Smooth muscle cell of the coronary artery (primary cell): ENCODE measurements around the gene VPS25. TPM values are rescaled to one million over a fixed set of nuclear protein-coding genes. Genes with fewer than 3 reads are reported as not detected.

Experiments used
- total RNA-seq: library from RNA; depleted of rRNA; stranded (reverse); fragments of >200 nt; gene quantifications from 2 replicates; pipeline ENCODE4 v1.2.3, GENCODE V29; 2014; ENCODE audit warnings: low replicate concordance

Gene VPS25
- 53.2 and 64.7 TPM in 2 replicates for total RNA-seq

GRCh38 chr17:42773290-42774035, at the start of gene VPS25:
Gene VPS25, plus strand, starts transcription at chr17:42773449. Its CDS starts 27 bp downstream, at chr17:42773476.

GRCh38 chr17:42744806-42745617, 28.2 kb upstream of the VPS25 start, which contains the start of gene EZH1:
Gene EZH1, minus strand, starts transcription at chr17:42745040. Its CDS starts 16,099 bp downstream, at chr17:42728941.

GRCh38 chr17:42760652-42761581, 12.3 kb upstream of the VPS25 start, which contains the start of gene RAMP2:
Gene RAMP2, plus strand, starts transcription at chr17:42761227. Its CDS starts 35 bp downstream, at chr17:42761262.

GRCh38 chr17:42779936-42780850, 6.9 kb downstream of the VPS25 start, which contains the start of gene WNK4:
Gene WNK4, plus strand, starts transcription at chr17:42780610. Its CDS starts 89 bp downstream, at chr17:42780699.

GRCh38 chr17:42798383-42799380, 25.4 kb downstream of the VPS25 start, which contains the start of the genes CNTD1 and COA3:
Gene CNTD1, plus strand, starts transcription at chr17:42798861. Its CDS starts 207 bp downstream, at chr17:42799068.
Gene COA3, minus strand, starts transcription at chr17:42798704. Its CDS starts 23 bp downstream, at chr17:42798681.

Other genes starting within 250 kb of the VPS25 start
- gene NAGLU, start 237.2 kb upstream of the VPS25 start, total RNA-seq: 23.8 and 24.6 TPM in 2 replicates
- gene HSD17B1, start 220.5 kb upstream of the VPS25 start, total RNA-seq: 1.8 and 8.9 TPM in 2 replicates
- 5.4 and 8.2 TPM in 2 replicates for gene COASY, start 211.3 kb upstream of the VPS25 start, total RNA-seq
- gene MLX, start 206.3 kb upstream of the VPS25 start, total RNA-seq: 33.7 and 38.0 TPM in 2 replicates
- 2.8 and 3.7 TPM in 2 replicates for gene PSMC3IP, start 195.7 kb upstream of the VPS25 start, total RNA-seq
- gene RETREG3, start 164.1 kb upstream of the VPS25 start, total RNA-seq: 56.1 and 95.8 TPM in 2 replicates
- gene TUBG1, start 163.8 kb upstream of the VPS25 start, total RNA-seq: 21.9 and 23.5 TPM in 2 replicates
- gene TUBG2, start 114.2 kb upstream of the VPS25 start, total RNA-seq: 5.4 and 6.8 TPM in 2 replicates
- 9.1 and 10.9 TPM in 2 replicates for gene PLEKHH3, start 96.5 kb upstream of the VPS25 start, total RNA-seq
- gene CCR10, start 91.6 kb upstream of the VPS25 start, total RNA-seq: 1.3 and 4.3 TPM in 2 replicates
- 24.3 and 26.6 TPM in 2 replicates for gene CNTNAP1, start 90.9 kb upstream of the VPS25 start, total RNA-seq
- gene EZH1, start 28.4 kb upstream of the VPS25 start, total RNA-seq: 6.7 and 31.2 TPM in 2 replicates
- gene RAMP2, start 12.2 kb upstream of the VPS25 start, total RNA-seq: 0.30 TPM in 1 of 2 replicates, not detected in the other
- 0.12 and 1.6 TPM in 2 replicates for gene WNK4, start 7.2 kb downstream of the VPS25 start, total RNA-seq
- gene COA3, start 25.3 kb downstream of the VPS25 start, total RNA-seq: 61.5 and 63.4 TPM in 2 replicates
- 0.30 TPM in 1 of 2 replicates, not detected in the other for gene CNTD1, start 25.4 kb downstream of the VPS25 start, total RNA-seq
- 150 and 195 TPM in 2 replicates for gene BECN1, start 50.8 kb downstream of the VPS25 start, total RNA-seq
- gene PSME3, start 59.9 kb downstream of the VPS25 start, total RNA-seq: 32.3 and 68.3 TPM in 2 replicates
- gene AOC2, start 71.1 kb downstream of the VPS25 start, total RNA-seq: 0.23 and 0.30 TPM in 2 replicates
- gene AOC3, start 77.8 kb downstream of the VPS25 start, total RNA-seq: 0.23 and 0.94 TPM in 2 replicates
- gene G6PC1, start 127.3 kb downstream of the VPS25 start, total RNA-seq: not detected in 2 replicates
- 30.8 and 33.9 TPM in 2 replicates for gene AARSD1, start 191.0 kb downstream of the VPS25 start, total RNA-seq
- 1.1 TPM in 1 of 2 replicates, not detected in the other for gene PTGES3L, start 206.6 kb downstream of the VPS25 start, total RNA-seq
- 10.7 and 12.1 TPM in 2 replicates for gene RUNDC1, start 207.1 kb downstream of the VPS25 start, total RNA-seq
- 1,818 and 2,251 TPM in 2 replicates for gene RPL27, start 225.0 kb downstream of the VPS25 start, total RNA-seq
- gene IFI35, start 233.3 kb downstream of the VPS25 start, total RNA-seq: 17.7 and 20.4 TPM in 2 replicates
- 139 and 934 TPM in 2 replicates for gene VAT1, start 248.9 kb downstream of the VPS25 start, total RNA-seq